Liver (tissue), 3 donors: ENCODE results near the gene OR10A2.

Experiments used
- EGR1 ChIP-seq, 2 donors: IDR thresholded peaks; 2 replicates each; pipeline ENCODE4 v1.6.1; 2016 to 2018; ENCODE audit warnings: antibody characterized with exemption in 2 of 2, low read depth in 2 of 2
- HNF4G ChIP-seq: IDR thresholded peaks from 2 replicates; pipeline ENCODE4 v1.6.1; 2016; ENCODE audit warnings: antibody characterized with exemption
- YY1 ChIP-seq: IDR thresholded peaks from 2 replicates; pipeline ENCODE4 v1.6.1; 2016; ENCODE audit warnings: antibody characterized with exemption, mild to moderate bottlenecking
- TF ChIP-seq, protein P1 (sequence below): IDR thresholded peaks from 2 replicates; pipeline ENCODE4 v1.6.1; 2016; ENCODE audit warnings: antibody characterized with exemption
- TF ChIP-seq, protein P2 (sequence below): fragments of 150-350 bp; IDR thresholded peaks from 2 replicates; pipeline ENCODE4 v1.5.1; 2017; ENCODE audit warnings: improper control_type of control experiment, low read depth, low read length; ENCODE audit not compliant: missing input control
- donor health status: healthy.
- donor health status: healthy.

DNA sequence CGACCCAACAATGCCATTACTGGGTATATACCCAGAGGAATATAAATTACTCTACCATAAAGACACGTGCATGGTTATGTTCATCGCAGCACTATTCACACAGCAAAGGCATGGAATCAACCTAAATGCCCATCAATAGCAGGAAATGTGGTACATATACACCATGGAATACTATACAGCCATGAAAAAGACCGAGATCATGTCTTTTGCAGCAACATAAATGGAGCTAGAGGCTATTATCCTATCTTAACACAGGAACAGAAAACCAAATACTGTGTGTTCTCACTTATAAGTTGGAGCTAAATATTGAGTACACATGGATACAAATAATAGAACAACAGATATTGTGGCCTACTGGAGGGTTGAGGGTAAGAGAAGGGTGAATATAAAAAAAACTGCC lies 26.0 kb downstream of the OR10A2 start:
- TF ChIP-seq, protein P1, sequence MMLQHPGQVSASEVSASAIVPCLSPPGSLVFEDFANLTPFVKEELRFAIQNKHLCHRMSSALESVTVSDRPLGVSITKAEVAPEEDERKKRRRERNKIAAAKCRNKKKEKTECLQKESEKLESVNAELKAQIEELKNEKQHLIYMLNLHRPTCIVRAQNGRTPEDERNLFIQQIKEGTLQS: no peak
- TF ChIP-seq, protein P2, sequence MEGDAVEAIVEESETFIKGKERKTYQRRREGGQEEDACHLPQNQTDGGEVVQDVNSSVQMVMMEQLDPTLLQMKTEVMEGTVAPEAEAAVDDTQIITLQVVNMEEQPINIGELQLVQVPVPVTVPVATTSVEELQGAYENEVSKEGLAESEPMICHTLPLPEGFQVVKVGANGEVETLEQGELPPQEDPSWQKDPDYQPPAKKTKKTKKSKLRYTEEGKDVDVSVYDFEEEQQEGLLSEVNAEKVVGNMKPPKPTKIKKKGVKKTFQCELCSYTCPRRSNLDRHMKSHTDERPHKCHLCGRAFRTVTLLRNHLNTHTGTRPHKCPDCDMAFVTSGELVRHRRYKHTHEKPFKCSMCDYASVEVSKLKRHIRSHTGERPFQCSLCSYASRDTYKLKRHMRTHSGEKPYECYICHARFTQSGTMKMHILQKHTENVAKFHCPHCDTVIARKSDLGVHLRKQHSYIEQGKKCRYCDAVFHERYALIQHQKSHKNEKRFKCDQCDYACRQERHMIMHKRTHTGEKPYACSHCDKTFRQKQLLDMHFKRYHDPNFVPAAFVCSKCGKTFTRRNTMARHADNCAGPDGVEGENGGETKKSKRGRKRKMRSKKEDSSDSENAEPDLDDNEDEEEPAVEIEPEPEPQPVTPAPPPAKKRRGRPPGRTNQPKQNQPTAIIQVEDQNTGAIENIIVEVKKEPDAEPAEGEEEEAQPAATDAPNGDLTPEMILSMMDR: no peak
- no peak for TF ChIP-seq HNF4G
- no peak for TF ChIP-seq YY1
- no peak for TF ChIP-seq EGR1 (IDR thresholded peaks at IDR 0.05; ENCODE audit: low read depth in 2 of 2)
